IgD-negative memory B cell (primary cell): ENCODE measurements around the gene CYSRT1. TPM values are rescaled to one million over a fixed set of nuclear protein-coding genes. Genes with fewer than 3 reads are reported as not detected.

Experiments used
- polyA plus RNA-seq: library from polyadenylated mRNA; unstranded; fragments of 300-500 nt; fragmentation: Illumina TruSeq; gene quantifications from one replicate; pipeline ENCODE4 v1.2.3, GENCODE V29; 2021

CYSRT1 gene
- polyA plus RNA-seq, 1 donor from 2014 or later, result not detected

Other genes with a start within 250 kb of the CYSRT1 start
- gene PTGDS, start 247.7 kb upstream of the CYSRT1 start, polyA plus RNA-seq, result not detected
- not detected for gene LCNL1, start 242.2 kb upstream of the CYSRT1 start, polyA plus RNA-seq
- gene PAXX, start 232.8 kb upstream of the CYSRT1 start, polyA plus RNA-seq, result 64.3 TPM
- gene CLIC3, start 228.6 kb upstream of the CYSRT1 start, polyA plus RNA-seq, result 3.5 TPM
- 3.9 TPM for gene ABCA2, start 196.9 kb upstream of the CYSRT1 start, polyA plus RNA-seq
- gene FUT7, start 193.1 kb upstream of the CYSRT1 start, polyA plus RNA-seq, result 26.6 TPM
- 2.0 TPM for gene NPDC1, start 179.0 kb upstream of the CYSRT1 start, polyA plus RNA-seq
- not detected for gene ENTPD2, start 171.1 kb upstream of the CYSRT1 start, polyA plus RNA-seq
- gene SAPCD2, start 154.6 kb upstream of the CYSRT1 start, polyA plus RNA-seq, result 0.38 TPM
- 3.0 TPM for gene UAP1L1, start 147.7 kb upstream of the CYSRT1 start, polyA plus RNA-seq
- gene MAN1B1, start 138.2 kb upstream of the CYSRT1 start, polyA plus RNA-seq, result 27.5 TPM
- 110 TPM for gene DPP7, start 110.4 kb upstream of the CYSRT1 start, polyA plus RNA-seq
- not detected for gene GRIN1, start 86.0 kb upstream of the CYSRT1 start, polyA plus RNA-seq
- gene LRRC26, start 55.1 kb upstream of the CYSRT1 start, polyA plus RNA-seq, result not detected
- not detected for gene TMEM210, start 53.1 kb upstream of the CYSRT1 start, polyA plus RNA-seq
- gene ANAPC2, start 36.6 kb upstream of the CYSRT1 start, polyA plus RNA-seq, result 6.2 TPM
- 139 TPM for gene SSNA1, start 36.5 kb upstream of the CYSRT1 start, polyA plus RNA-seq
- 0.66 TPM for gene TPRN, start 24.4 kb upstream of the CYSRT1 start, polyA plus RNA-seq
- gene TMEM203, start 19.5 kb upstream of the CYSRT1 start, polyA plus RNA-seq, result 106 TPM
- gene NDOR1, start 19.5 kb upstream of the CYSRT1 start, polyA plus RNA-seq, result 7.6 TPM
- gene RNF208, start 2.9 kb upstream of the CYSRT1 start, polyA plus RNA-seq, result not detected
- not detected for gene RNF224, start 2.3 kb downstream of the CYSRT1 start, polyA plus RNA-seq
- not detected for gene SLC34A3, start 5.7 kb downstream of the CYSRT1 start, polyA plus RNA-seq
- 88.4 TPM for gene TUBB4B, start 16.1 kb downstream of the CYSRT1 start, polyA plus RNA-seq
- gene STPG3, start 26.1 kb downstream of the CYSRT1 start, polyA plus RNA-seq, result not detected
- gene NELFB, start 30.2 kb downstream of the CYSRT1 start, polyA plus RNA-seq, result 34.2 TPM
- gene TOR4A, start 52.6 kb downstream of the CYSRT1 start, polyA plus RNA-seq, result 8.9 TPM
- not detected for gene NRARP, start 77.1 kb downstream of the CYSRT1 start, polyA plus RNA-seq
- gene EXD3, start 198.0 kb downstream of the CYSRT1 start, polyA plus RNA-seq, result 5.6 TPM
- 1.4 TPM for gene NOXA1, start 198.2 kb downstream of the CYSRT1 start, polyA plus RNA-seq
- not detected for gene ENTPD8, start 216.2 kb downstream of the CYSRT1 start, polyA plus RNA-seq
- 3.4 TPM for gene NSMF, start 234.2 kb downstream of the CYSRT1 start, polyA plus RNA-seq